ENCODE data around the gene SCP2.

The SCP2 gene

GRCh38 chr1:53037159-53037558 lies 110.1 kb downstream of the SCP2 start:
- no peak for DNase-seq (ENCODE audit: low read depth, low spot score)

DNA sequence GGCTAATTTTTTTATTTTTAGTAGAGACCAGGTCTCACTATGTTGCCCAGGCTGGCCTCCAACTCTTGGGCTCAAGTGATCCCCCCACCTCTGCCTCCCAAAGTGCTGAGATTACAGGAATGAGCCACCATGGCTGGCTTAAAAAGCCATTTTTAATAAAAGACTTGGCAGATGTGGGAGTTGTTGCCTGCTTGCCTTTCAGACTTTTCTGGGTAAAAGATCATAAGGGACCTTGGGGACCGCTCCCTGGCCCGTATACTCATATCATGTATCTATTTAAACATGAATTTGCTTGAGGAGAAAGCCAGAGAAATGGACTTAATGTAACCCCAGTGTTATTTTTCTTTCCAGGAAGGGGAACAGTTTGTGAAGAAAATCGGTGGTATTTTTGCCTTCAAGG lies 111.5 kb downstream of the SCP2 start:
- no peak for DNase-seq (ENCODE audit: low read depth, low spot score)

DNA sequence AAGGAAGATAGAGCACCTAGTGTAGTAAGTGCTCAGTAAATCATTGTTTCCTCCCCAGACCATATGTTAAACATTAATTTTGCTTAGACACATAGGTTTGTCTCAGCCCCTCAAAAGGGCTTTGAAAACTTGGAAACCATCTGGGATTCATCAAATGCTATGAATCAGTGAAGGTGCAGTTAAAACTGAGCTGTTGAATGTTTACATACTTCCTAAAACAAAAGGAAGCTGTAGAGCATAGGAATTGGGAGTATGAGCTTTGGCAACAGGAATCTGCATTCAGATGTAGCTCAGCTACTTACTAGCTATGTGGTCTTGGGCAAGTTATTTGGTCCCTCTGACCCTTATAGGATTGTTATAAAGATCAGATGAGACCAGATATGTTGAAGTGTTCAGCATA lies 116.2 kb downstream of the SCP2 start:
- DNase-seq (ENCODE audit: low read depth, low spot score): no peak

DNA sequence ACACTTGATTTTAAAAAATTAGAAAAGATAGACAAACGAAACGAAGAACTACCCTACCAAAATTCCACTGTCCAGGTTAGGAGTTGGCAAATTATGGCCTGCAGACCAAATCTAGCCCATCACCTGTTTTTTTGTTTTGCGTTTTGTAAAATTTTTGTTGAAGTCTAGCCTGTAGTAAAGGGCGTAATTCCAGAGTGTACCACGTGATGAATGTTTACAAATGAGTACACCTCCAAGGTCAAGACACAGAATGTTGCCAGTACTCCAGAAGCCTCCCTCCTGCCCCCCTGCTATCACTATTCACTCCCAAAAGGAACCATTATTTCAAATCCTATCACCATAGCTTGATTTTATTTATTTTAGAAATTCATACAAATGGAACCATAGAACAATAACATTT lies 117.8 kb downstream of the SCP2 start:
- no peak for DNase-seq (ENCODE audit: low read depth, low spot score)

GRCh38 chr1:53046930-53047329 lies 119.9 kb downstream of the SCP2 start:
- peak; percentile 47 for DNase-seq (ENCODE audit: low read depth, low spot score)

DNA sequence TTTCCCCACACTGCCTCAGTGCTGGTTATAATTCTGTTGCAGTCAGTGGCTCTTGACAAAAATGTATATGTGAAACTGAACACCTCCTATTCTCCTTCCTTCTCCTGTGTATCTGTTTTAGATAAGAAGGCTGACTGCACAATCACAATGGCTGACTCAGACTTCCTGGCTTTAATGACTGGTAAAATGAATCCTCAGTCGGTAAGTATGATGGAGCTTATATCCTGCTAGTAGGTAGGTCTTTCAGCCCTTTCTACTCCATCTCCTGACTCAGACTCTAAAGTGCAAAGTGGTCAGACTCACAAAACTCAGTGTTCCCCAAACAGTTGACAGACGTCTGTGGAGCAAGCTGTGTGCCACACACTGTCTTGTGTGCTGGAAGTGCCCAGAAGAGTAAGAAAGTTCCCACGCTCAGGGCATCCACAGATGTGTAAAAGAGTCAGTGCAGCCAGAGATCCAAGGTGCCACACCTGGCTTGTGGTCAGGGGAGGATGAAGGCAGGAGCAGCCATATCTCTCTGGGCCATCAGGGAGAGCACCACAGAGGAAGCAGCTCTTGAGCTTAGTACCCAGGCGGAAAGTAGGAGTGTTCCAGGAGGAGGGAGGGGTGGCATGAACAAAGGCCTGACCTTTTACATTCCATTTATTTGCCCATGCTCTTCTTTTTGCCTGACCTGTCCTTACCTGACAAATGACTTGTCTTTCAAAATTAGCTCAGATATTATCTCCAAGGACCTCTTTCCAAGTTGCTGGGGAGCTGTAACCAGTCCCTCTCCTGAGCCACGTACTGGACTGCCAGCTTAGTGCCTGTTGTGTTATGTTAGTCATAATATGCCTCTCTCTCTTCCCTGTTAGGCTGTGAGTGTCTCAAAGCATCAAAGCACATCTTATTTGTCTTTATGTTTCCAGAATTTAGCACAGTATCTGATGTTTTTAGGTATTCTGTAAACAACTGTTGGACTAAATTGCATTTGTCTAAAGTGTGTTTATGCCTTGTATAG lies 121.0 kb downstream of the SCP2 start:
- no peak for DNase-seq (ENCODE audit: low read depth, low spot score)

DNA sequence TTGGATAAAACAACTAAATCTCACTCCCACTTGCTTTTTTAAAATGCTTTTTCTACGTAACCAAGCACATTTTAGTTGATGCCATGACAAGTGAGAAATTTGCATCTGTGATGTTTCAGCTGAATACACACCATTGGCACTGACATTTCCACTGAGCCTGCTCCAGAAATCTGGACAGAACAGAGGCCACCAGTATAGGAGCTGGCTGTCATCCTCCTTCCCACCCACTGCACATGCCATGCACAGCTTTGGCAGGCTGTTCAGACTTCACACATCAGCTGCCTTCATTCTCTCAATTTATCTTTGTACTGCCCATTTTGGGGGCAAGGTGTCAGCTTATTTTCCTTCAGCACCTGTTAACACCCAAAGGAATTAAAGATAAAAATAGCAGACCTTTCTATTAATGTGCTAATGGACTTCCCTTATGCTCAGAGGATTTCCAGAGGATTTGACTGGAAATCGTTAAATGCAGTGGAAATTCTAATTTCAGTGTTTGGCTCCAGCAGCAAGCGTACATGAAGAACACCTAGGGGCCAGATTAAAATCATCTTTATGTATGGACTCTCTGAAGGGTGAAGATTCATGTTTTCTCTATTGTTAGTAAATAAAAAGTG lies 122.0 kb downstream of the SCP2 start:
- DNase-seq (ENCODE audit: low read depth, low spot score): no peak

DNA sequence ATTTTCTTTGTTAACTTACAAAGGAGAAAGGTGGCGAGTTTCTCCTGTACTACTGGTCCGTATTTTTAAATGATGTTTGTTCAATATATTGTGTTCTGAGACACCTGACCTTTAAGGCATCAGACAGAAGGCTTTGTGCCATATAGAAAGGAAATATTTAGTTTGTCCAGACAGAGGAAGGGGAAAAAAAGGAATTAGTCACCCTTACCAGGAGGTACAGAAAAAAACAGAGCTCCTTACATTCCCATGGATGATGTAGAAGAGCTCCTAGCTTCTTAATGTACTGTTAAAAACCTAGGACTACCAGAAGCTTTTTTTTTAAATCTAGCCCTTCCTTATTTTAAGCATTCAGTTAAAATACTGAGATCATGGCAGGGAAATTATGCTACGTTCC lies 122.5 kb downstream of the SCP2 start:
- DNase-seq (ENCODE audit: low read depth, low spot score): no peak

DNA sequence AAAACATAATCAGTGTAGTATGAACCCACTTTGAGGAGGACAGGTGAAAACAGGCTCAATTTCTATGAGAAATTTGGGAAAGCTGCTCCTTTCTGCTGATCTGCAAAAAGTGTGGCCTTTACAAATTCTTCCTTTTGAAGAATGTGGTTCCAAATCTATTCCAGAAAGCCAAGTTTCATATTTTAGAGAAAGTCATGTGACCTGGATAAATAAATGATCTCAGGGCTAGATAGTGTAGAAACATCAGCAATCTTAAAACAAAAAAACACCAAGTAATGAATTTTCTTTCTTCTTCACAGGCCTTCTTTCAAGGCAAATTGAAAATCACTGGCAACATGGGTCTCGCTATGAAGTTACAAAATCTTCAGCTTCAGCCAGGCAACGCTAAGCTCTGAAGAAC lies 123.2 kb downstream of the SCP2 start:
- DNase-seq (ENCODE audit: low read depth, low spot score): no peak

- DNase-seq (ENCODE audit: low read depth, low spot score): no peak
These were observed 124.6 kb downstream of the SCP2 start for GRCh38 chr1:53051676-53052075.

DNA sequence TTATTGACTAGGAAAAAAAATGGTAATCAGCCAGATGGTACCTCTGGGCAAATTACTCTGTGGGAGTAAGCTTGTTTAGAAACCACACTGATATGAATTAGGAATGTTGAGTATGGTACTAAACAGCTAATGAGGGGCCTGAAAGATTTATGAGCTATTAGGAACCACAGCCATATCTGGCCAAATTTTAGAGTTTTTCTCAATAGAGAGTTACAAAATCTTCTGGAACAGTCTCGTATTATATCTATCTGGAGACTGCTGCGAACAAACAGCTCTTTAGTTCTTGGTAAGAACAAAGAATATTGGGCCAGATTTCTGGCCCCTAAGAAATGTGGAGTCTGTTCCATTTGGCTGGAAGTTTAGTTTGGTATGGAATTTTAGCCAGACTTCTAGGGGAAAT lies 130.1 kb downstream of the SCP2 start:
- no peak for DNase-seq (ENCODE audit: low read depth, low spot score)

DNA sequence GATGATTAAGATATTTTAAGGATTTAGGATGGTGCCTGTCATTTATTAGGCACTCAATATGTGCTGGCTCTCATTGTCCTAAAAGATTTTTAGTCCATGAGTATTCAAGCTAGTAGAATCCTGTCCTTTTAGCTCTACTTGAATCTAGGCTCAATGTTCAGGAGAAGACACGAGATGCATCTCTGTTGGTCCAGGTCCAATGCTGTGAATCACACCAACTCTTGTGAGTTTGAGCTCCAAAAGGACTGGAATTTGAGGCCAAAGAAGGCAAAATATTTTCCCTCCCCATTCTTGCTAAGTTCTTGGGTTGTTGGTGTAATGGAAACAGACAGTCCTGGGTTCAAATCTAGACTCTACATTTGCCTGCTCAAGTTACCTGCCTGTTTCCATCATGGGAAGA lies 133.5 kb downstream of the SCP2 start:
- no peak for DNase-seq (ENCODE audit: low read depth, low spot score)

DNA sequence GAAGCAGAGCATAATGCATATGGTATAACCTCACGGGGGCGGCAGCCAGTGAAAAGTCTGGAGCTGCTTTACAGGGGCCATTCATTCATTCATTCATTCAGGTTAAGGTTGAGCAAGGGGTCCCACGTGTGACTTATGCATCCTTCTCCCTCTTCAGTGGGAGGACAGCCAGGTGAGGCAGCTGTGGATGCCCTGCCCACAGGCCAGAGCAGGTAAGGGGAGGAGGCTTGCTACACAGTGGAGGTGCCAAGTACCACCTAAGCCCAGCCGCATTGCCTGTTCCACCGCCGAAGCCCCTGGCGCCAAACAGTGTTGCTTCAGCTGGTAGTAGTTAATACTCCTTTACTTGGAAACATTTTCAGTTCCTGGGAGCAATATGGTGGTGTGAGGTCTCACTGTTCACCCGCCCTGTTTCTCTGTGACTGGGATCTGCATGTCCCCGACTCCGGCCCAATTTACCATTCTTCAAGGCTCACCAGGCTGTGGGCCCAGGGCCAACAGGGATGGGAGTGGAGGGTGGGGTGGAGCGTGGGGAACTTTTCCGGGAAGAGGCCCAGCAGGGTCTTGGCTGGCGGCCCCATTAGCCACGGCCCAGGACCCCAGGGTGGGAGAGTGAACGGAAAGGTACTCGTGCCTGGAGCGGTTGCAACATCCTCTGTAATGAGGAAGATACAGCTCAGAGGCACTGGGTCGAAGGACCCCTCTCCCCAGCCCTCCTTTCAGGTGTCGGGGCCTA lies 134.2 kb downstream of the SCP2 start:
- no peak for DNase-seq (ENCODE audit: low read depth, low spot score)

DNA sequence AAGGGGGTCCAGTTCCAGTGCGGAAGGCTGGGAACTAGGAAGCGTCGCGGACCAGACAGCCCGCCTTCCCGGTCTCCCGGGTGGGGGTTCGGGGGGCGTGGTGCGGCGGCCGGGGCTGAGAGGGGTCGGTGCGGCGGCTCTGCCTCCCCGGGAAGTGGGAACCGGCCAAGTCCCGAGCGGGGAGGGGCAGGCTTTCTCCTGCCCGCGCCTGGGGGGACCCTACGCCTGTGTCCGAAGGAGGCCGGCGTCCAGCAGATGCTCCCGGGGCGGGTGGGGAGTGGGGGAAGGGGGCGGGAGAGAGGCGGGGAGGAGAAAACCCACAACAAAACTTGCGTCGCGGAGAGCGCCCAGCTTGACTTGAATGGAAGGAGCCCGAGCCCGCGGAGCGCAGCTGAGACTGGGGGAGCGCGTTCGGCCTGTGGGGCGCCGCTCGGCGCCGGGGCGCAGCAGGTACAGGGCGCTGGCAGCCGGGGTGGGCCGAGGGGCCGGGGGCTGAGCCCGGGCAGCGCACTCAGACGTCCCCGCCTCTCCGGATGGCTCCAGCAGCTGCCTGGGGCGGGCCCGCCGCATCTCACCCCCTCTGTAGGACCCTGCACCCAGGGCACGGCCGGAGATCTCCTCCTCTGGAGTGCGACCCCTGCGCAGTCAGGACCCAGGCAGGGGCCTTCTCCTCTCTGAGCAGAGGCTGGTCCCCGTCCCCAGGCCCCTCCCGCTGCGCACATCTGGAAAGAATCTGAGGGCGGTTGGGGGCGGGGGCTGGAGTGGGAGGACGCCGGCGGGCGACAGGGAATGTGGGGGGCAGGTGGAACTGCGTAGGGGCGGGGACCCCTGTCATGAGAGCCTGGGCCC lies 135.0 kb downstream of the SCP2 start, which contains the start of gene PODN:
PODN (plus strand) TSS at position 355 of the 849 bp plus-strand sequence. CDS start 7,643 bp downstream, outside the sequence.
- no peak for DNase-seq (ENCODE audit: low read depth, low spot score)

DNA sequence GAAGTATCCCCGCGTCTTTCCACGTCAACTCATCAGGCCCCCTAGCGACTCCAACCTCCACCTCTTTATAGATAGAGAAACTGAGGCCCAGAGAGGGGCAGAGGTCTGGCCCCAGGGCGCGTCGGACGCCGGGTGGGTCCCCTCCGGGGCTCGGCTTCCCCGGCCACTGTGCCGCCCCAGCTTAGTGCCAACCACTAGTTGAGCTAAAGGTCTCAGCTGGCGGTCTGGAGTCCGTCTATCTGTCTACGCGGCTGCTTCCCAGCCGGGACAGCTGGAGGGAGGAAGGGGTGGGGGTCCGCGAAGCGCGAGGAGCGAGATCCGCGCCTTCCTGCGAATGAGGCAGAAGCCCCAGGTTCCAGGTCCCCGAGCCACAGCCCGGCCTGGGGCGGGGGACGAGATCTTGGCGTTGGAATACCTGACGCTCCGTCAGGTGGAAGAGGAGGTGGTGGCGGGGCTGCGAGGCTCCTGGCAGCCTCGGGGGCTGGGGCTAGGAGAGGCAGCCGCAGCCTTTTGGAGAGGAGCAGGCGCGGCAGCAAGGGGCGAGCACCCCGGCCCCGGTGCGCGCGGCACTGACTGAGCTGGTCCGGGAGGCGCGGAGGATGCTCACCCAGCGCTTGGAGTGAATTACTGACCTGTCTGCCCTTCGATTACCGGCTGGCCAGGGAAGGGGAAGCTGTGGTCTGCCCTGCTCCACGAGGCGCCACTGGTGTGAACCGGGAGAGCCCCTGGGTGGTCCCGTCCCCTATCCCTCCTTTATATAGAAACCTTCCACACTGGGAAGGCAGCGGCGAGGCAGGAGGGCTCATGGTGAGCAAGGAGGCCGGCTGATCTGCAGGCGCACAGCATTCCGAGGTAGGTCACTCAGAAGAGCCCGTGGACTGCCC lies 135.9 kb downstream of the SCP2 start:
- DNase-seq (ENCODE audit: low read depth, low spot score): no peak

DNA sequence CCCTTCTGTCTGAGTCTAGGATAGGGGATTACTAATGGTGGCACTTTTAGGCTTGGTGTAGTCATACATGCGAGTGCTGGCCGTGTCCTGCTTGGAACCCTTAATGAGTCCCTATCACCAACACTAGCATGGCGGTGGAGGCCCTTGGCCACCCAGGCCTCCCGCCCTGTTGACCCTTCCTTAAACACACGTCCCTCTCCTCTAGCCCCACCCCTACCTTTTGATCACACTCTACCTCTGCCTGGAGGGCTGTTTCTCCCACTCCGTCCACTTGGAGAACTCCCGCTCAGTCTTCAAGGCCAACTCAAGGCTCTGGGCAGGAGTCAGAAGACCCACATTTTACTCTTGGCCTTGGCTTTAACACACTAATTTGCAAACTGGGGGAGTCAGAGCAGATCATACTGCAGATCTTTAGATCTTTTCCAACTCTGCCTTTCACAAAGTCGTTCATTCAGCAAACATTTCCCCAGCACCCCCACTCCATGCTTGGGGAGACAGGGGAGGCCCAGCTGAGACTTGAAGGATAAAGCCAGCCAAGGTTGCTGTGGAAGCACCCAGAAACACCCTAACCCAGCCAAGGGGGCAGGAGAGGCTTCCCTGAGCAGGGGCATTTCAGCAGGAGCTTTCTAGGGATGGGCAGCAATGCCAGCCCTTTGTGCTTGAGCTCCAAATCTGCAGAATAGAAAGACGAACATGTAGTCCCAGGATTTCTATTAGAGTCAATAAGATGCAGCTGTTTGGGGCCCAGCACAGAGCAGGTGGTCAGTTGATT lies 136.9 kb downstream of the SCP2 start:
- no peak for DNase-seq (ENCODE audit: low read depth, low spot score)

DNA sequence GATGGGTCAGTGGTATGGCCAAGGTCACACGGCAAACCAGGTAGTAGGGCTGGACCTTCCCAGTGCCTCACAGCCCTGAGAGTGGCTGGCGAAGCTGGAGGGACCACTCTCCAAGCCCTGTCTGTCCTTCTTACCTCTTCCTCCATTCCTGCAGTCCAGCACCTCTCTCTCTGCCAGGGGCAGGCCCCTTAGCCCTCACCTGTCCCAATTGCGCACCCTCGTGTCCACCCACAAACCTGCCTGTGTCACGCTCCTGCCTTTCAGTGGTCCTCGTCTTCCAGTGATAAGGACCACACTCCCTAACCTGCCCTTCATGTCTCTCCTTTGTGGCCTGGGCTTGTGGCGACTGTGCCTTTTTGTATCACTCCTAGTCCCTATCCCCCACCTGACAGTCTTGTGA lies 138.3 kb downstream of the SCP2 start:
- no peak for DNase-seq (ENCODE audit: low read depth, low spot score)

- no peak for DNase-seq (ENCODE audit: low read depth, low spot score)
These were observed 139.4 kb downstream of the SCP2 start for GRCh38 chr1:53066488-53066887.

DNA sequence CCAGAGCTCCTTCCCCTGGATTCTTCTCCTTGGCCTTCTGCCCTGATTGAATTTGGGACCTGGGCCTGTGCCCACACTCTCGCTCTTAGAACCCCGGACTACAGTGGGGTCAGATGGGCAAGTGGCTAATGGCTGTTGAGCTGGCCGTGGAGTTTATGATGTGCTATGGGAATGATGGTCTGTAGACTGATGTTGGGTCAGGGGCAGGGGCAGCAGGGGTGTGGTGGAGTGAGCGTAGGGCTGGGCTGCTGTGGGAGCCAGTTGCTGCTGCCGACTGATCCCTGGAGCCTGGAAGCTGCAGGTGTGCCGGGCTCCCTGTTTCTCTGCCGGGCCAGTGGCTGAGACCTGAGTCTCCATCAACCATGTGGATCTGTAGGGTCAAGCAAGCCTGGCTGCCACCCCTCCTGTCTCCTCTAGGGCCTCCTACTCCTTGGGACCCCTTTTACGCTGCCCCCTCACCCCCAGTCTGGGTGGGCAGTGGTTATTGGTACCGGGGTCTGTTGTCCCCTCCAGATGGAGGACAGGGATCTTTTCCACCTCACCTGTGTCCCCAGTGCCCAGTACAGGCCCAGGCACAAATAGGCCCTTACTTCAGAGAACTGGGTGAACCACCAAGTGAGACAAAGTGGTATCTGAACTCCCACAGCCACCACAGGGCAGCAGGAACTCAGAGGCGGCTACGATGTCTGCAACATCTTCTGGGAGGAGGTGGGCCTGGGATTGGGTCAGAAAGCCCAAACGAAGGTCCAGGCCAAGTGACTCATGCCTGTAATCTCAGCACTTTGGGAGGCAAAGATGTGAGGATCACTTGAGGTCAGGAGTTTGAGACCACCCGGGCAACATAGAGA lies 140.0 kb downstream of the SCP2 start:
- no peak for DNase-seq (ENCODE audit: low read depth, low spot score)

All from brain pericyte (primary cell).